HG02571 (cell line): ENCODE data around the gene HS2ST1.
"Not testable (repeated sequence)": the region's sequence is repeated elsewhere in the genome, so short reads cannot be mapped to it uniquely, and the experiment has no call there.

Source experiments
- ATAC-seq: cut with Tn5 transposase; IDR thresholded peaks from one replicate; pipeline ENCODE4 v1.9.1; 2021; ENCODE audit warnings: mild to moderate bottlenecking, moderate library complexity; ENCODE audit not compliant: unreplicated experiment

Gene HS2ST1

GRCh38 chr1:86914601-86914997 lies at the start of gene HS2ST1:
HS2ST1 (plus strand) TSS chr1:86914635.
- no peak for ATAC-seq

- peak; percentile 68 for ATAC-seq
Measured at GRCh38 chr1:86865973-86866637, 48.3 kb upstream of the HS2ST1 start.

GRCh38 chr1:86866665-86867064 lies 47.8 kb upstream of the HS2ST1 start:
- ATAC-seq: peak; percentile 13

GRCh38 chr1:86867278-86867677 lies 47.2 kb upstream of the HS2ST1 start:
- ATAC-seq: not testable (repeated sequence)

GRCh38 chr1:86868477-86868876 lies 46.0 kb upstream of the HS2ST1 start:
- ATAC-seq: no peak

GRCh38 chr1:86871001-86871400 lies 43.4 kb upstream of the HS2ST1 start:
- ATAC-seq: no peak

GRCh38 chr1:86872086-86872485 lies 42.3 kb upstream of the HS2ST1 start:
- no peak for ATAC-seq

GRCh38 chr1:86875722-86876121 lies 38.7 kb upstream of the HS2ST1 start:
- ATAC-seq: no peak

- no peak for ATAC-seq
Measured at GRCh38 chr1:86887479-86888162, 26.8 kb upstream of the HS2ST1 start.

- ATAC-seq: no peak
Measured at GRCh38 chr1:86888327-86888726, 26.1 kb upstream of the HS2ST1 start.

- not testable (repeated sequence) for ATAC-seq
Measured at GRCh38 chr1:86899401-86899800, 15.0 kb upstream of the HS2ST1 start.

- ATAC-seq: no peak
Measured at GRCh38 chr1:86905875-86906274, 8.6 kb upstream of the HS2ST1 start.

GRCh38 chr1:86906419-86906818 lies 8.0 kb upstream of the HS2ST1 start:
- ATAC-seq: no peak

GRCh38 chr1:86912281-86912900 lies 2.0 kb upstream of the HS2ST1 start:
- ATAC-seq: no peak

- no peak for ATAC-seq
Measured at GRCh38 chr1:86913399-86913895, 988 bp upstream of the HS2ST1 start.

GRCh38 chr1:86913896-86914600 lies 387 bp upstream of the HS2ST1 start, which contains the start of gene SELENOF:
SELENOF (minus strand) TSS chr1:86914126; CDS start chr1:86914111, 15 bp downstream.
- peak; percentile 85 for ATAC-seq

- ATAC-seq: peak; percentile 16
Measured at GRCh38 chr1:86914998-86915736, 732 bp downstream of the HS2ST1 start.

GRCh38 chr1:86915737-86916235 lies 1.4 kb downstream of the HS2ST1 start:
- ATAC-seq: no peak

GRCh38 chr1:86916752-86917151 lies 2.3 kb downstream of the HS2ST1 start:
- no peak for ATAC-seq

GRCh38 chr1:86922445-86922844 lies 8.0 kb downstream of the HS2ST1 start:
- ATAC-seq: no peak
